ENCODE measurements around the gene SNCB. TPM values are rescaled to one million over a fixed set of nuclear protein-coding genes. Genes with fewer than 3 reads are reported as not detected.

SNCB gene
- total and polyA plus RNA-seq, 2 experiments from 2014 or later: 2.4 to 3.0 TPM

DNA sequence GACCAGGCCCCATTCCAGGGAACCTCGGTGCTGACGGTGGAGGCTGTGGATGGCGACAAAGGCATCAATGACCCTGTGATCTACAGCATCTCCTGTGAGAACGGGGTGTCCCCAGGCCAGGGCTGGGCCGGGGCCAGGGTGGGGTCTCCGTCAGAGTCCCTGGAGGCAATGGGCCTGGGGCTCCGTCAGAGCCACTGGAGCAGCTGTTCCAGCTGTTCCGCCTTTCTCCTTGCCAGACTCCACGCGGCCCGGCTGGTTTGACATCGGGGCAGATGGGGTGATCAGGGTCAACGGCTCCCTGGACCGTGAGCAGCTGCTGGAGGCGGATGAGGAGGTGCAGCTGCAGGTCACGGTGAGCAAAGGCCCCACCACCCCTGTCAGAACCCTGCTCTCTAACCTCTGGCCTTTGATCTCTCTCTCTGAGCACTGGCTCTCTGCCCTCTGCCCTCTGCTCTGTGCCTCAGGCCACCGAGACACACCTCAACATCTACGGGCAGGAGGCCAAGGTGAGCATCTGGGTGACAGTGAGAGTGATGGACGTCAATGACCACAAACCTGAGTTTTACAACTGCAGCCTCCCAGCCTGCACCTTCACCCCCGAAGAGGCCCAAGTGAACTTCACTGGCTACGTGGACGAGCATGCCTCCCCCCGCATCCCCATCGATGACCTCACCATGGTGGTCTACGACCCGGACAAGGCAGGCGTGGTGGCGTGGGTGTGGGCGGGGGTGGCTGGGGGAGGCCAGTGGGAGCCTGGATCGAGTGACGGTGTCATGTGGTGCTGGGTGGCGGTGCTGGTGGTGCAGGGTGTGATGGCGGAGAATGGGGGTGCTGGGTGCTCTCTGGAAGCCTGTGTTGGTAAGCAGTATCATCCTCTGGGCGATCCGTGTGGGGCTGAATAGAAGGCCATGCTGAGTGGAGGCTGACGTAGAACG is 54.6 kb downstream of the SNCB start:
- Histone ChIP-seq H3K4me1 (ENCODE audit: low read depth) (no peaks in the 10 kb centered on the region), H3K27ac (no peak overlapping the region), H3K9me3 (ENCODE audit: low read depth) (no peaks in the 10 kb centered on the region), H3K4me3 (no peak overlapping the region), H3K27me3 (no peaks in the 10 kb centered on the region), H3K36me3 (no peaks in the 10 kb centered on the region)
- TF ChIP-seq, protein P1, sequence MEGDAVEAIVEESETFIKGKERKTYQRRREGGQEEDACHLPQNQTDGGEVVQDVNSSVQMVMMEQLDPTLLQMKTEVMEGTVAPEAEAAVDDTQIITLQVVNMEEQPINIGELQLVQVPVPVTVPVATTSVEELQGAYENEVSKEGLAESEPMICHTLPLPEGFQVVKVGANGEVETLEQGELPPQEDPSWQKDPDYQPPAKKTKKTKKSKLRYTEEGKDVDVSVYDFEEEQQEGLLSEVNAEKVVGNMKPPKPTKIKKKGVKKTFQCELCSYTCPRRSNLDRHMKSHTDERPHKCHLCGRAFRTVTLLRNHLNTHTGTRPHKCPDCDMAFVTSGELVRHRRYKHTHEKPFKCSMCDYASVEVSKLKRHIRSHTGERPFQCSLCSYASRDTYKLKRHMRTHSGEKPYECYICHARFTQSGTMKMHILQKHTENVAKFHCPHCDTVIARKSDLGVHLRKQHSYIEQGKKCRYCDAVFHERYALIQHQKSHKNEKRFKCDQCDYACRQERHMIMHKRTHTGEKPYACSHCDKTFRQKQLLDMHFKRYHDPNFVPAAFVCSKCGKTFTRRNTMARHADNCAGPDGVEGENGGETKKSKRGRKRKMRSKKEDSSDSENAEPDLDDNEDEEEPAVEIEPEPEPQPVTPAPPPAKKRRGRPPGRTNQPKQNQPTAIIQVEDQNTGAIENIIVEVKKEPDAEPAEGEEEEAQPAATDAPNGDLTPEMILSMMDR (IDR thresholded peaks at IDR 0.05; ENCODE audit: low read depth, low read length): no peak
- DNase-seq (ENCODE audit: low read depth in 1 of 2, low spot score in 1 of 2): no peak

DNA sequence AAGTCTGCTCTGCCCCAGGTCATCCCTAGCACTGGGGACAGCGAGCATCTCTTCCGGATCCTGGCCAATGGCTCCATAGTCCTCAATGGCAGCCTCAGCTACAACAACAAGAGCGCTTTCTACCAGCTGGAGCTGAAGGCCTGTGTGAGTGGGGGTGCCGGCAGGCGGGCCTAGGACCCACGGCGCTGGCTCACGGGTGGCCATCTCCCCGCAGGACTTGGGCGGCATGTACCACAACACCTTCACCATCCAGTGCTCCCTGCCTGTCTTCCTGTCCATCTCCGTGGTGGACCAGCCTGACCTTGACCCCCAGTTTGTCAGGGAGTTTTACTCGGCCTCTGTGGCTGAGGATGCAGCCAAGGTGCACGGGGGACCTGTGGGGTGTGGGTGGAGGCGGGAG is 55.3 kb downstream of the SNCB start:
- H3K36me3 ChIP-seq: no peaks in the 10 kb centered on the region
- H3K27ac ChIP-seq: no peak overlapping the region

DNA sequence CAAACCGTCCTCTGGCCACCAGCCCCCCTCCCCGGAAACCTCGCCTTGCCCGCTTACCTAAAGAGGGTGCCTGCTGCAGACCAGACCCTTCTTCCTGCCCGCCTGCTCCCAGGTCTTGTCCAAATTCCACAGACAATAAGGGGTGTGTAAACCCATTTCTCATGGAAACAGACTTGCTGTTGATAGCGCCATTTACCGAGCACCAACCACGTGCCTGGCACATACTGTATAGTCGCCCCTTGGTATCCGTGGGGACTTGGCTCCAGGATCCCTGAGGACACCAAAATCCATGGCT is 56.1 kb downstream of the SNCB start:
- Histone ChIP-seq H3K4me1 (ENCODE audit: low read depth) (no peaks in the 10 kb centered on the region), H3K27ac (no peak overlapping the region), H3K36me3 (no peaks in the 10 kb centered on the region), H3K9me3 (ENCODE audit: low read depth) (no peaks in the 10 kb centered on the region), H3K4me3 (no peak overlapping the region), H3K27me3 (no peaks in the 10 kb centered on the region)
- DNase-seq (ENCODE audit: low read depth in 1 of 2, low spot score in 1 of 2): no peak
- TF ChIP-seq, protein P1 (IDR thresholded peaks at IDR 0.05; ENCODE audit: low read depth, low read length): no peak

More for the DNA sequence above, 55.3 kb downstream of the SNCB start:
- TF ChIP-seq, protein P1 (IDR thresholded peaks at IDR 0.05; ENCODE audit: low read depth, low read length): no peak
- Histone ChIP-seq H3K27me3 (no peaks in the 10 kb centered on the region), H3K4me3 (no peak overlapping the region), H3K9me3 (ENCODE audit: low read depth) (no peaks in the 10 kb centered on the region), H3K4me1 (ENCODE audit: low read depth) (no peaks in the 10 kb centered on the region)
- DNase-seq (ENCODE audit: low read depth in 1 of 2, low spot score in 1 of 2): no peak

DNA sequence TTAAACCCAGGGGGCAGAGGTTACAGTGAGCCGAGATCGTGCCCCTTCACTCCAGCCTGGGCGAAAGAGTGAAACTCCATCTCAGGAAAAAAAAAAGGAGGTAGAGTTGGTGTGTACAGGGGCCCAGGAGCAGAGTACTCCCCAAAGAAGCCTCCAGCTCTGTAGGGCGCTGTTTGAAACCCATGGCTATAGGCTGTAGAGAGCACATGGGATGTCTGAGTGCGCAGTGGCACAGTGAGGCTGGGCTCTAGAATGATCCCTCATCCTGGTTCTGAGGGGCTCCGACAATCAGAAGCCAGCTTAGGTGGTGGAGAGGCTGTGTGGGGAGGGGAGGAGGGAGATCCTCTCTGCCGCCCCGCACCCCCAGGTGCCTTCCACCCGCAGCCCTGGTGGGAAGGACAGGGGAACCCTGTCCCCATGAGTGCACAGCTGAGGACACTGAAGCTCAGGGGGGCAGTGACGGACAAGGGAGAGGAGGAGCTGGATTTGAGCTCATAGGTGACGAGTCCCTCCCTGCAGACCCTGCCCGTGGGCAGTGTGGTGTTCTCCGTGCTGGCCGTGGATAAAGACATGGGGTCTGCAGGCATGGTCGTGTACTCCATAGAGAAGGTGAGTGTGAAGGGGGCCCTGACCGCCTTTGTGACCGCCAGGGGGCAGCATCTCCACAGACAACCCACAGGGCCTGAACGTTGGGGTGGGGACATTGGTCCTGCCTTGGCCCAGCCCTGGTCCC is 56.6 kb downstream of the SNCB start:
- peak; percentile 55 to 77 for DNase-seq (ENCODE audit: low read depth in 1 of 2, low spot score in 1 of 2)
- H3K27ac ChIP-seq: no peak overlapping the region
- no peaks in the 10 kb centered on the region for H3K4me1 ChIP-seq (ENCODE audit: low read depth)
- no peaks in the 10 kb centered on the region for H3K36me3 ChIP-seq
- H3K27me3 ChIP-seq: no peaks in the 10 kb centered on the region
- H3K9me3 ChIP-seq (ENCODE audit: low read depth): no peaks in the 10 kb centered on the region
- TF ChIP-seq, protein P1 (IDR thresholded peaks at IDR 0.05; ENCODE audit: low read depth, low read length): peak; percentile 84
- H3K4me3 ChIP-seq: no peak overlapping the region

Other genes starting within 250 kb of the SNCB start
- 11.5 and 18.0 TPM in 2 replicates for gene NOP16, start 241.9 kb downstream of the SNCB start, total RNA-seq
- gene NOP16, start 241.9 kb downstream of the SNCB start, polyA plus RNA-seq: 52.0 and 56.7 TPM in 2 replicates
- 203 and 313 TPM in 2 replicates for gene HIGD2A, start 241.8 kb downstream of the SNCB start, total RNA-seq
- 273 and 388 TPM in 2 replicates for gene HIGD2A, start 241.8 kb downstream of the SNCB start, polyA plus RNA-seq
- gene CLTB, start 214.0 kb downstream of the SNCB start, total RNA-seq: 187 and 224 TPM in 2 replicates
- 159 and 222 TPM in 2 replicates for gene CLTB, start 214.0 kb downstream of the SNCB start, polyA plus RNA-seq
- 24.0 and 26.1 TPM in 2 replicates for gene FAF2, start 182.1 kb downstream of the SNCB start, total RNA-seq
- 29.0 and 29.8 TPM in 2 replicates for gene FAF2, start 182.1 kb downstream of the SNCB start, polyA plus RNA-seq
- gene RNF44, start 93.1 kb downstream of the SNCB start, total RNA-seq: 45.5 and 77.6 TPM in 2 replicates
- gene RNF44, start 93.1 kb downstream of the SNCB start, polyA plus RNA-seq: 16.1 and 29.1 TPM in 2 replicates
- gene CDHR2, start 81.2 kb downstream of the SNCB start, total RNA-seq: 0.07 and 0.60 TPM in 2 replicates
- gene CDHR2, start 81.2 kb downstream of the SNCB start, polyA plus RNA-seq: 0.59 and 1.4 TPM in 2 replicates
- 0.27 and 0.63 TPM in 2 replicates for gene GPRIN1, start 20.4 kb downstream of the SNCB start, total RNA-seq
- gene GPRIN1, start 20.4 kb downstream of the SNCB start, polyA plus RNA-seq: 0.79 TPM in 2 replicates
- gene EIF4E1B, start 141 bp upstream of the SNCB start, total RNA-seq: not detected in 2 replicates
- gene EIF4E1B, start 141 bp upstream of the SNCB start, polyA plus RNA-seq: not detected in 2 replicates
- gene TSPAN17, start 16.9 kb upstream of the SNCB start, total RNA-seq: 30.2 and 42.6 TPM in 2 replicates
- 32.0 and 32.3 TPM in 2 replicates for gene TSPAN17, start 16.9 kb upstream of the SNCB start, polyA plus RNA-seq
- gene UNC5A, start 180.0 kb upstream of the SNCB start, total RNA-seq: 0.86 and 1.4 TPM in 2 replicates
- gene UNC5A, start 180.0 kb upstream of the SNCB start, polyA plus RNA-seq: 0.26 and 0.39 TPM in 2 replicates